Activated CD8-positive, alpha-beta T cell treated with anti-CD3 and anti-CD28 coated beads for 36 hours (primary cell): ENCODE results near the gene IL17REL. TPM values are rescaled to one million over a fixed set of nuclear protein-coding genes. Genes with fewer than 3 reads are reported as not detected.
A peak's percentile ranks its signal among the peaks of the same experiment; 100 is the strongest.

Experiments
- ATAC-seq: fragments of 200-7000 bp; cut with Tn5 transposase; one replicate; pipeline ENCODE4 v1.10.0; 2021; ENCODE audit warnings: mild to moderate bottlenecking, moderate library complexity
- CTCF ChIA-PET: fragments of 350-600 bp; sonication (Branson Sonifier 250); formaldehyde crosslinking; loops from one replicate; lab custom pipeline; 2021; ENCODE audit warnings: antibody characterized with exemption; lab: Charles Lee
- POLR2A ChIA-PET: fragments of 350-600 bp; sonication (Branson Sonifier 250); formaldehyde crosslinking; loops from one replicate; lab custom pipeline; 2021; ENCODE audit warnings: antibody characterized with exemption; lab: Charles Lee
- DNase-seq: peaks from one replicate; pipeline ENCODE4 v3.0.0-alpha.2; 2020
- H3K27ac Mint-ChIP-seq: one replicate; pipeline ENCODE4 v1.8.0; 2021; ENCODE audit warnings: mild to moderate bottlenecking, mixed read lengths
- H3K27me3 Mint-ChIP-seq: one replicate; pipeline ENCODE4 v1.8.0; 2021; ENCODE audit warnings: mixed read lengths
- H3K36me3 Mint-ChIP-seq: one replicate; pipeline ENCODE4 v1.8.0; 2021; ENCODE audit warnings: low read depth, mixed read lengths
- H3K4me1 Mint-ChIP-seq: one replicate; pipeline ENCODE4 v1.8.0; 2021; ENCODE audit warnings: low read depth, mixed read lengths
- H3K4me3 Mint-ChIP-seq: one replicate; pipeline ENCODE4 v1.8.0; 2021; ENCODE audit warnings: mild to moderate bottlenecking, moderate library complexity, mixed read lengths
- H3K9me3 Mint-ChIP-seq: one replicate; pipeline ENCODE4 v1.8.0; 2021; ENCODE audit warnings: mixed read lengths
- intact Hi-C: fragments of 100-400 bp; cut with micrococcal nuclease; formaldehyde crosslinking; loops from one replicate; pipeline ENCODE4 v1.10.0; 2022
- total RNA-seq, 2 experiments: library from RNA; stranded (reverse); gene quantifications; one replicate each; pipeline ENCODE4 v1.2.3, GENCODE V29; 2021
- TF ChIP-seq, protein P1 (sequence below): fragments of 200-600 bp; IDR thresholded peaks from one replicate; pipeline ENCODE4 v1.8.0; 2022; ENCODE audit warnings: antibody characterized with exemption, mild to moderate bottlenecking

IL17REL gene
- total RNA-seq, 2 experiments from 2014 or later = 0.14 TPM; not detected in 1

DNA sequence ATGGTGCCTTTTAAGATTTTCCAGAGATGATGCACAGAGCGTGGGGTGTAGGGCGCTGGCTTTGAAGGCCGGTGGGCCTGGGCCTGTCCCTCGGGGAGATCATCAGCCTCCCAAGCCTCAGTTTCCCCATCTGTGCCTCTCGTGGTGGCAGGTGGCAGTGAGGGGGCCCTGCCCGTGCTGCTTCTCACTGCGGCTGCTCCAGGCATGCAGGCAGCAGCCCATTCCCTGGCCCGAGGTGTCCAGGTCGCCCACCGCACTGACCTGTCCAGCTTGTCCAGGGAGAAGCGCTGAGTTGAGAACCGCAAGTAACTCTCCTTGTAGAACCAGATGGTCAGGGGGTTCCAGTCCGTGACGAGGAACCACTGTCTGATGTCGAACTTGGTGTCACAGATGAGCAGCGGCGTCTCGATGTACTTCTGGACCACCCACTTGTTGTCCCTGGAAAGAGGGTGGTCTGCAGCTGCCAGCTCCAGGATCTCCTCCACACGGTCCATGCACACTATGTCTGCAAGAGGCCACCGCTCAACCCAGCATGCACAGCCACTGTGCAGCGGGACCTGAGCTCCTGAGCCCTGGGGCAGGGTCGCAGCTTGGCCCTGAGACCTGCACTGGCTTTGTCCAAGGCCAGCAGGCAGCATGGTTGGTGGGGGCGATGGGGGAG, 20.5 kb upstream of the IL17REL start:
- CTCF ChIA-PET = no interaction called here
- Mint-ChIP-seq H3K9me3 (peaks cover 1% of the 10 kb centered on the region), H3K4me1 (peaks cover 4% of the 10 kb centered on the region), H3K27ac (no peak overlapping the region), H3K36me3 (no peaks in the 10 kb centered on the region), H3K27me3 (no peaks in the 10 kb centered on the region), H3K4me3 (no peak overlapping the region)
- intact Hi-C loops = loop anchor here (5.0 kb wide), 1 partner anchor 41 kb away; no protein-coding TSS in a partner anchor
- no peak for ATAC-seq
- TF ChIP-seq, protein P1, sequence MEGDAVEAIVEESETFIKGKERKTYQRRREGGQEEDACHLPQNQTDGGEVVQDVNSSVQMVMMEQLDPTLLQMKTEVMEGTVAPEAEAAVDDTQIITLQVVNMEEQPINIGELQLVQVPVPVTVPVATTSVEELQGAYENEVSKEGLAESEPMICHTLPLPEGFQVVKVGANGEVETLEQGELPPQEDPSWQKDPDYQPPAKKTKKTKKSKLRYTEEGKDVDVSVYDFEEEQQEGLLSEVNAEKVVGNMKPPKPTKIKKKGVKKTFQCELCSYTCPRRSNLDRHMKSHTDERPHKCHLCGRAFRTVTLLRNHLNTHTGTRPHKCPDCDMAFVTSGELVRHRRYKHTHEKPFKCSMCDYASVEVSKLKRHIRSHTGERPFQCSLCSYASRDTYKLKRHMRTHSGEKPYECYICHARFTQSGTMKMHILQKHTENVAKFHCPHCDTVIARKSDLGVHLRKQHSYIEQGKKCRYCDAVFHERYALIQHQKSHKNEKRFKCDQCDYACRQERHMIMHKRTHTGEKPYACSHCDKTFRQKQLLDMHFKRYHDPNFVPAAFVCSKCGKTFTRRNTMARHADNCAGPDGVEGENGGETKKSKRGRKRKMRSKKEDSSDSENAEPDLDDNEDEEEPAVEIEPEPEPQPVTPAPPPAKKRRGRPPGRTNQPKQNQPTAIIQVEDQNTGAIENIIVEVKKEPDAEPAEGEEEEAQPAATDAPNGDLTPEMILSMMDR = no peak
- POLR2A ChIA-PET = no interaction called here
- DNase-seq = no peak

DNA sequence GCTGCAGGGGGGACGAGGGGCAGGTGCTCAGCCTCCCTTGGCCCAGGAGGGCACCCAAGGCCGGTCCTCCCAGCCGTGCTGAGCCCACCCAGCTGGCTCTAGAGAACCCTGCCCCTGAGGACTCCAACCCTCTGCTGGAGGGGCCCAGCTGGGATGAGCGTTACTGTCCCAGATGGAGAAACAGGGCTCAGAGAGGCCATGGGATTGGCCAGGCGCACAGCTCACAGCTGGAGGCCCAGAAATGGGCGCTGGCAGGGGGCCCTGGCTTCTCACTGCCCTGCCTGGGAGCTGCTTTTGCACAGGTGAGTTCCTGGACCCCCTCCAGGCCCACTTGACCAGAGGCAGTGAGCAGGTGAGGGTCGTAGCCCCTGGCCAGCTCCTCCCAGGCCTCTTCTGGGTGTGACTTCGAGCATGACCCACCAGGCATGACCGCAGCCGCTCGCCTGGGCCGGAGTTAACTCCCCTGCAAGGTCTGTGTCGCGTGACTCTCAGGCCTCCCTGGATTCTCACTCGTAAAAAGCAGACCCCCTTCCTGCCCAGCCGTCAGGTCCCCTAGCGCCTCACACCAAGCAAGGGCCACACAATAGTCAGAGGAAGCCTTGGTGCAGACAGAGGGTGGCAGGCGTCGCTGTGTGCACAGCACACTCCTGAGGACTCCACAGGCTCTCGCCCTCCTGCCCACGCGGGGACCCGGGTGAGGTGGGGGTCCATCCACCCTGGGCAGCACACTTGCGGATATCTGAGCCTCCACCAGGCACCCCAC, 19.7 kb upstream of the IL17REL start:
- H3K4me1 Mint-ChIP-seq = peaks cover 12% of the 10 kb centered on the region
- H3K36me3 Mint-ChIP-seq = no peaks in the 10 kb centered on the region
- H3K4me3 Mint-ChIP-seq = no peak overlapping the region
- ATAC-seq = no peak
- no peaks in the 10 kb centered on the region for H3K9me3 Mint-ChIP-seq
- H3K27ac Mint-ChIP-seq = no peak overlapping the region
- DNase-seq = no peak
- POLR2A ChIA-PET = interaction anchor here (1.0 kb wide), 1 partner anchor 49 kb away, joined by 3 read pairs; no protein-coding TSS in a partner anchor
- no peaks in the 10 kb centered on the region for H3K27me3 Mint-ChIP-seq
- CTCF ChIA-PET = interaction anchor here (0.9 to 2.9 kb wide), 4 partner anchors 27 to 106 kb away, joined by 3 to 63 read pairs (median 19); no protein-coding TSS in a partner anchor
- intact Hi-C loops = loop anchor here (5.0 kb wide), 1 partner anchor 40 kb away; no protein-coding TSS in a partner anchor
- TF ChIP-seq, protein P1 = no peak

DNA sequence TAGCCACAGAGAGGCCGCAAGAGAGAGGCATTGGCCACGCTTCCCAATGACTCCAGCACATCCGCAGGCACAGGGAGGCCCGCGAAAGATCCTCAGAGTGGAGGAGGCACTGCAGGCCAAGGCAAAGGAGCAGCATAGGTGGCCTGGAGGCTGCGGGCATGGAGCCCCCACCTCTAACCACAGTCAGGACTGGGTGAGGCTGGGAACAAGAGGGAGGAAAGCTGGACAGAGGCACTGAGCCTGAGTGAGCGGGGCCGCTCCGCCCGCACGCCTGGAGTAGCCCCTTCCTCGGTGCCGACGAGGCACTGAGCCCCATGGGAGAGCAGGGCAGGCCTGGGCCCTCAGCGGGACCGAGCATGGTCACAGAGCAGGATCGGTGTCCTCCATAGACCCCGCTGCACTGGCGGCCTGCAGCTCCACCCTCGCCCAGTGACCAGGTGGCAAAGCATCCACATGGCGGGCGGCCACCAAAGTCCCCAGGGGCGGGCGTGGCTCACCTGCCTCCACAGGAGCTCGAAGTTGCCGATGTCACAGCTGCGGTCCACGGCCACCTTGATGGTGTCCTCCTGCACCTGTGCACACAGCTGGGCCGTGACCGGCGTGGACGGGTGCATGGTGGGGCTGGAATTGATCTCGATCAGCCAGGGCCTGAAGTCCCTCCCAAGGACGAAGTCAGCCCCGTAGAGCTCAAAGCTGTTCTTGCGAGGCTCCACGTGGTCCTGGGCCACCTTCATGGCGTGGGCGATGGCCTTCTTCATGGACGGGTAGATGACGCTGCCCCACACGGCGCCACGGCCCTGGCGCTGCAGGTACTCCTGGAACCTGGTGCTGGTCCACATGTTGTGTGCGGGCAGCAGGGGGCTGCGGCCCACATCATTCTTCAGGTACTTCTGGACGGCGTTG, 18.9 kb upstream of the IL17REL start:
- POLR2A ChIA-PET = interaction anchor here (0.5 to 2.3 kb wide), 5 partner anchors 12 to 98 kb away, joined by 3 to 8 read pairs (median 5); partner anchors contain the start of gene PIM3
- CTCF ChIA-PET = interaction anchor here (0.8 to 2.9 kb wide), 27 partner anchors 14 to 271 kb away, joined by 3 to 63 read pairs (median 5); no protein-coding TSS in a partner anchor
- Mint-ChIP-seq H3K9me3 (no peaks in the 10 kb centered on the region), H3K27me3 (no peaks in the 10 kb centered on the region), H3K4me3 (no peak overlapping the region), H3K27ac (no peak overlapping the region), H3K4me1 (peaks cover 14% of the 10 kb centered on the region), H3K36me3 (no peaks in the 10 kb centered on the region)
- TF ChIP-seq, protein P1 = no peak
- ATAC-seq = no peak
- intact Hi-C loops = loop anchor here (5.0 kb wide), 1 partner anchor 39 kb away; no protein-coding TSS in a partner anchor
- DNase-seq = no peak

DNA sequence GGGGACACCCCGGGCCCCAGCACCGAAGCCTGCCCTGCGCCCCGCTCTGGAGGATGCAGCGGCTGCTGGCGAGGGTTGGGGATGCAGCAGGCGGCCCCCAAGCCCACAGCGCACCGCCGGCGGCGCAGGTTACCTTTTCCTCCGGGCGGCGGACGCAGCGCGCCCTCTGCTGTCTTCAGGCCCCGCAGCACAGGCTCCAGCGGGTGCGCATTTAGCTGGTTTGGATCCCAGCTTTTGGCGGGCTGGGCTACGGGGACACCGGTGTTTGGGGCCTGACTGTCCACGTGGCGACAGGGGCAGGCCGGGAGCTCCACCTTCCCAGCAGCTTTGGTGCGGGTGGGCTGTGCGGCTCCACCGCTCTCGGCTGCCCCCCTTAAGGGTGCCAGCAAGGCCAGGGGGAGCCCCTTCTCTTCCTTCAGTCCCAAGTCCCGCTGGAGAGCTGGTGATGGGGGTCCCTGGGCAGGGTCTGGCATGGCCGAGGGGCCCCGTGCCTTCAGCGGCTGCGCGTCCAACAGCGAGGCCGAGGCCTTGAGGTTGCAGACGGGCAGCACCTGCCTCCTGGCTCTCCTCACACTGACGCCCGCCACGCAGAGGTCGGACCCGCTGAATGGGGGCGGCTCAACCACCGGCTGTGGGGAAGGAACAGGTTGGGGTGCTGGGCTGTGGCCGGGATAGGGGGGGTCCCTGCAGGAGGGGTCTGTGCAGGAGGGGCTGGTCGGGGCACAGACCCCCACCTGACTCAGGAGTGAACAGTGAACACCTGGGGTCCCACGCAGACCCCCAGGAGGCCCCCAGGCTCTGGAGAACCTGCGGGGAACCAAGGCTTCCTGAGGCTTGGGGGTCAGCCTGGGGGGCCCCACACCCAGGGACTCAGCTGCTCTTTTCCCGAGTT, 18.0 kb upstream of the IL17REL start:
- Mint-ChIP-seq H3K27me3 (no peaks in the 10 kb centered on the region), H3K36me3 (no peaks in the 10 kb centered on the region), H3K27ac (no peak overlapping the region), H3K4me3 (no peak overlapping the region), H3K4me1 (peaks cover 17% of the 10 kb centered on the region), H3K9me3 (no peaks in the 10 kb centered on the region)
- CTCF ChIA-PET = interaction anchor here (0.5 to 2.9 kb wide), 60 partner anchors 8 to 270 kb away, joined by 3 to 63 read pairs (median 4); partner anchors contain the start of genes MLC1 and PIM3
- intact Hi-C loops = loop anchor here (1.0 to 5.0 kb wide), 2 partner anchors 38 to 99 kb away; no protein-coding TSS in a partner anchor
- ATAC-seq = peak; percentile 95
- peak; percentile 91 for DNase-seq
- TF ChIP-seq, protein P1 = peak; percentile 95
- POLR2A ChIA-PET = interaction anchor here (0.5 to 2.3 kb wide), 8 partner anchors 11 to 161 kb away, joined by 3 to 8 read pairs (median 5); partner anchors contain the start of gene PIM3
